ENCODE results near the gene GABRR3. TPM values are rescaled to one million over a fixed set of nuclear protein-coding genes. Genes with fewer than 3 reads are reported as not detected.
A peak's percentile ranks its signal among the peaks of the same experiment; 100 is the strongest.

Gene GABRR3
- total RNA-seq, 2 donors from 2014 or later, result not detected

GRCh38 chr3:97948351-97949109, 86.6 kb downstream of the GABRR3 start:
- no peak overlapping the region for H3K27ac ChIP-seq
- no peak overlapping the region for H3K4me3 ChIP-seq
- ATAC-seq (ENCODE audit: insufficient number of reproducible peaks, low FRiP score, low read depth) (no peak), DNase-seq (ENCODE audit: low spot score) (no peak)
- no peak for TF ChIP-seq CTCF (IDR thresholded peaks at IDR 0.05)
- no peaks in the 10 kb centered on the region for H3K9me3 ChIP-seq
- peaks cover 0 to 3% of the 10 kb centered on the region in 2 donors for H3K4me1 ChIP-seq (ENCODE audit: control insufficient read depth in 1 of 2, low read depth in 2 of 2)
- peaks cover 23% of the 10 kb centered on the region for H3K36me3 ChIP-seq
- no peaks in the 10 kb centered on the region for H3K27me3 ChIP-seq (replicated peaks; ENCODE audit: insufficient read depth)

GRCh38 chr3:97942801-97943546, 92.1 kb downstream of the GABRR3 start:
- Histone ChIP-seq H3K27ac (peak overlapping the region; percentile 34 to 37), H3K4me1 (ENCODE audit: control insufficient read depth in 1 of 2, low read depth in 2 of 2) (peaks cover 9 to 22% of the 10 kb centered on the region in 2 donors), H3K27me3 (replicated peaks; ENCODE audit: insufficient read depth) (no peaks in the 10 kb centered on the region), H3K4me3 (no peak overlapping the region), H3K36me3 (no peaks in the 10 kb centered on the region), H3K9me3 (no peaks in the 10 kb centered on the region)
- no peak for ATAC-seq (ENCODE audit: insufficient number of reproducible peaks, low FRiP score, low read depth)
- no peak for DNase-seq (ENCODE audit: low spot score)
- no peak for TF ChIP-seq CTCF (IDR thresholded peaks at IDR 0.05)

GRCh38 chr3:97940034-97940433, 95.1 kb downstream of the GABRR3 start:
- H3K36me3 ChIP-seq, result no peaks in the 10 kb centered on the region
- no peak for DNase-seq (ENCODE audit: low spot score)
- no peak overlapping the region for H3K4me3 ChIP-seq
- no peaks in the 10 kb centered on the region for H3K9me3 ChIP-seq
- H3K27me3 ChIP-seq (replicated peaks; ENCODE audit: insufficient read depth), result no peaks in the 10 kb centered on the region
- no peak for TF ChIP-seq CTCF (IDR thresholded peaks at IDR 0.05)
- no peak overlapping the region for H3K27ac ChIP-seq
- ATAC-seq (ENCODE audit: insufficient number of reproducible peaks, low FRiP score, low read depth), result no peak
- H3K4me1 ChIP-seq (ENCODE audit: control insufficient read depth in 1 of 2, low read depth in 2 of 2), result peaks cover 9 to 22% of the 10 kb centered on the region in 2 donors

- no peak overlapping the region for H3K4me3 ChIP-seq
- ATAC-seq (ENCODE audit: insufficient number of reproducible peaks, low FRiP score, low read depth) (no peak), DNase-seq (ENCODE audit: low spot score) (no peak)
- no peak overlapping the region for H3K27ac ChIP-seq
- H3K36me3 ChIP-seq, result no peaks in the 10 kb centered on the region
- no peaks in the 10 kb centered on the region for H3K9me3 ChIP-seq
- TF ChIP-seq CTCF (IDR thresholded peaks at IDR 0.05), result no peak
- H3K4me1 ChIP-seq (ENCODE audit: control insufficient read depth in 1 of 2, low read depth in 2 of 2), result peaks cover 9 to 22% of the 10 kb centered on the region in 2 donors
- no peaks in the 10 kb centered on the region for H3K27me3 ChIP-seq (replicated peaks; ENCODE audit: insufficient read depth)
These were observed 95.7 kb downstream of the GABRR3 start for GRCh38 chr3:97939401-97939800.

GRCh38 chr3:97938444-97938843, 96.7 kb downstream of the GABRR3 start:
- peaks cover 6% of the 10 kb centered on the region for H3K36me3 ChIP-seq
- no peak overlapping the region for H3K4me3 ChIP-seq
- H3K4me1 ChIP-seq (ENCODE audit: control insufficient read depth in 1 of 2, low read depth in 2 of 2), result peaks cover 9 to 18% of the 10 kb centered on the region in 2 donors
- no peaks in the 10 kb centered on the region for H3K27me3 ChIP-seq (replicated peaks; ENCODE audit: insufficient read depth)
- no peak for TF ChIP-seq CTCF (IDR thresholded peaks at IDR 0.05)
- ATAC-seq (ENCODE audit: insufficient number of reproducible peaks, low FRiP score, low read depth), result no peak
- H3K9me3 ChIP-seq, result no peaks in the 10 kb centered on the region
- no peak for DNase-seq (ENCODE audit: low spot score)
- no peak overlapping the region for H3K27ac ChIP-seq

Measured in thoracic aorta (tissue), 2 donors.